ENCODE results near the gene LAMA4.
"Not testable (repeated sequence)": the region's sequence is repeated elsewhere in the genome, so short reads cannot be mapped to it uniquely, and the experiment has no call there.

The LAMA4 gene

GRCh38 chr6:112209131-112209530, 45.2 kb downstream of the LAMA4 start:
- no peak for DNase-seq (ENCODE audit: low read depth in 2 of 2)

- DNase-seq (ENCODE audit: low read depth in 2 of 2) = no peak
Observed at GRCh38 chr6:112207776-112208175, 46.6 kb downstream of the LAMA4 start.

GRCh38 chr6:112207131-112207530, 47.2 kb downstream of the LAMA4 start:
- no peak for DNase-seq (ENCODE audit: low read depth in 2 of 2)

GRCh38 chr6:112206110-112206458, 48.3 kb downstream of the LAMA4 start:
- DNase-seq (ENCODE audit: low read depth in 2 of 2) = no peak

- no peak for DNase-seq (ENCODE audit: low read depth in 2 of 2)
Observed at GRCh38 chr6:112205427-112206109, 48.8 kb downstream of the LAMA4 start.

- DNase-seq (ENCODE audit: low read depth in 2 of 2) = no peak
Observed at GRCh38 chr6:112204350-112204706, 50.0 kb downstream of the LAMA4 start.

GRCh38 chr6:112203577-112204349, 50.6 kb downstream of the LAMA4 start:
- no peak for DNase-seq (ENCODE audit: low read depth in 2 of 2)

- DNase-seq (ENCODE audit: low read depth in 2 of 2) = no peak
Observed at GRCh38 chr6:112202639-112203341, 51.6 kb downstream of the LAMA4 start.

GRCh38 chr6:112200185-112200914, 54.0 kb downstream of the LAMA4 start:
- DNase-seq (ENCODE audit: low read depth in 2 of 2) = not testable (repeated sequence)

GRCh38 chr6:112199001-112199403, 55.4 kb downstream of the LAMA4 start:
- no peak for DNase-seq (ENCODE audit: low read depth in 2 of 2)

- no peak for DNase-seq (ENCODE audit: low read depth in 2 of 2)
Observed at GRCh38 chr6:112198582-112198981, 55.8 kb downstream of the LAMA4 start.

- no peak for DNase-seq (ENCODE audit: low read depth in 2 of 2)
Observed at GRCh38 chr6:112197636-112198035, 56.7 kb downstream of the LAMA4 start.

GRCh38 chr6:112196306-112196705, 58.1 kb downstream of the LAMA4 start:
- no peak for DNase-seq (ENCODE audit: low read depth in 2 of 2)

GRCh38 chr6:112195166-112195565, 59.2 kb downstream of the LAMA4 start:
- no peak for DNase-seq (ENCODE audit: low read depth in 2 of 2)

- DNase-seq (ENCODE audit: low read depth in 2 of 2) = no peak
Observed at GRCh38 chr6:112194511-112194910, 59.9 kb downstream of the LAMA4 start.

- no peak for DNase-seq (ENCODE audit: low read depth in 2 of 2)
Observed at GRCh38 chr6:112193535-112194051, 60.8 kb downstream of the LAMA4 start.

- no peak for DNase-seq (ENCODE audit: low read depth in 2 of 2)
Observed at GRCh38 chr6:112193117-112193516, 61.2 kb downstream of the LAMA4 start.

GRCh38 chr6:112191509-112192020, 62.8 kb downstream of the LAMA4 start:
- DNase-seq (ENCODE audit: low read depth in 2 of 2) = no peak

GRCh38 chr6:112190164-112190563, 64.2 kb downstream of the LAMA4 start:
- no peak for DNase-seq (ENCODE audit: low read depth in 2 of 2)

- no peak for DNase-seq (ENCODE audit: low read depth in 2 of 2)
Observed at GRCh38 chr6:112189494-112189893, 64.9 kb downstream of the LAMA4 start.

GRCh38 chr6:112188906-112189305, 65.5 kb downstream of the LAMA4 start:
- DNase-seq (ENCODE audit: low read depth in 2 of 2) = no peak

- DNase-seq (ENCODE audit: low read depth in 2 of 2) = no peak
Observed at GRCh38 chr6:112187736-112188135, 66.6 kb downstream of the LAMA4 start.
